DOHH2 (cell line): ENCODE measurements around the gene TTC16.

Experiments
- H3F3A ChIP-seq: fragments of 200-600 bp; sonication (generic), shearing (Covaris generic); 2 replicates; pipeline ENCODE4 v1.6.0; 2016; ENCODE audit warnings: antibody characterized with exemption, mild to moderate bottlenecking; ENCODE audit not compliant: control insufficient read depth, insufficient read depth
- H3K27ac ChIP-seq: fragments of 200-600 bp; sonication (generic); 2 replicates; pipeline ENCODE4 v1.5.1; 2014; ENCODE audit warnings: low read depth, mild to moderate bottlenecking, low read length, moderate library complexity
- H3K27me3 ChIP-seq: fragments of 200-600 bp; sonication (generic); 2 replicates; pipeline ENCODE4 v1.6.1; 2014; ENCODE audit warnings: mild to moderate bottlenecking, low read length, mixed read lengths; ENCODE audit not compliant: control insufficient read depth
- H3K36me3 ChIP-seq: fragments of 200-600 bp; sonication (generic); 2 replicates; pipeline ENCODE4 v1.6.1; 2014; ENCODE audit warnings: mild to moderate bottlenecking, low read length, moderate library complexity, mixed read lengths; ENCODE audit not compliant: control insufficient read depth
- H3K4me1 ChIP-seq: fragments of 200-600 bp; sonication (generic); 2 replicates; pipeline ENCODE4 v1.6.1; 2014; ENCODE audit warnings: mild to moderate bottlenecking, low read length, mixed read lengths; ENCODE audit not compliant: control insufficient read depth
- H3K4me2 ChIP-seq: fragments of 200-600 bp; sonication (generic); 2 replicates; pipeline ENCODE4 v1.6.0; 2014; ENCODE audit warnings: mild to moderate bottlenecking, low read length, moderate library complexity
- H3K4me3 ChIP-seq: fragments of 200-600 bp; sonication (generic); 2 replicates; pipeline ENCODE4 v1.5.1; 2014; ENCODE audit warnings: mild to moderate bottlenecking, low read length, mixed read lengths
- H3K79me2 ChIP-seq: fragments of 200-600 bp; sonication (generic); 2 replicates; pipeline ENCODE4 v1.6.1; 2014; ENCODE audit warnings: mild to moderate bottlenecking, low read length, mixed read lengths; ENCODE audit not compliant: control insufficient read depth
- H3K9me2 ChIP-seq: fragments of 200-600 bp; sonication (generic); replicated peaks from 2 replicates; pipeline ENCODE4 v1.6.1; 2014; ENCODE audit warnings: mild to moderate bottlenecking, low read length, mixed read lengths; ENCODE audit not compliant: control insufficient read depth
- H3K9me3 ChIP-seq: fragments of 200-600 bp; sonication (generic); 2 replicates; pipeline ENCODE4 v1.6.1; 2014; ENCODE audit warnings: antibody characterized with exemption, low read length, mixed read lengths; ENCODE audit not compliant: control insufficient read depth, insufficient read depth
- H4K20me1 ChIP-seq: fragments of 200-600 bp; sonication (generic); 2 replicates; pipeline ENCODE4 v1.6.0; 2014; ENCODE audit warnings: low read depth, mild to moderate bottlenecking, antibody characterized with exemption, low read length, moderate library complexity; ENCODE audit not compliant: control insufficient read depth, insufficient read depth
- EZH2phosphoT487 ChIP-seq: fragments of 200-600 bp; sonication (generic); IDR thresholded peaks from 2 replicates; pipeline ENCODE4 v1.6.1; 2017; ENCODE audit warnings: borderline replicate concordance, mild to moderate bottlenecking, antibody characterized with exemption, low read length, moderate library complexity, mixed read lengths
- TF ChIP-seq, protein P1 (sequence below): fragments of 200-600 bp; sonication (generic); IDR thresholded peaks from one replicate; pipeline ENCODE4 v1.5.1; 2014; ENCODE audit warnings: antibody characterized with exemption, mild to moderate bottlenecking, low read depth, low read length; ENCODE audit not compliant: poor library complexity, severe bottlenecking

The TTC16 gene

DNA sequence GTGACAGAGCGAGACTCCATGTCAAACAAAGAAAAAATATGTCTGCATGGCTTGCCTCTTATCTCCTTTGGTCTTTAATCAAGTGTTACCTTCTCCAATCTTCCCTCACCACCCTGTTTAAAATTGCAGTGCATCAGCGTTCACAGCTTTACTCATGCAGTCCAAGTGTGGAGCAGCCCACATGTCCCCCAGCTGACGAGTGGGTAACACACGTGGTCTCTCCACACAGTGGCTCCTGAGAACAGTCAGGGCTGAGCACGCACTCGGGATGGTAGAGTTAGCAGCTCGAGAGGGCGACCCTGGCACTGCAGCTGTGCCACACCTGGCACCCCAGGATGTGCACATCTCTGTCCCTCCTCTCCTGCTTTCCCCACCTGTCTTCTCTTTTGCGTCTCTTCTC is 35.0 kb upstream of the TTC16 start:
- H3K9me2 ChIP-seq = no peaks in the 10 kb centered on the region
- no peaks in the 10 kb centered on the region for H3K9me3 ChIP-seq
- TF ChIP-seq, protein P1, sequence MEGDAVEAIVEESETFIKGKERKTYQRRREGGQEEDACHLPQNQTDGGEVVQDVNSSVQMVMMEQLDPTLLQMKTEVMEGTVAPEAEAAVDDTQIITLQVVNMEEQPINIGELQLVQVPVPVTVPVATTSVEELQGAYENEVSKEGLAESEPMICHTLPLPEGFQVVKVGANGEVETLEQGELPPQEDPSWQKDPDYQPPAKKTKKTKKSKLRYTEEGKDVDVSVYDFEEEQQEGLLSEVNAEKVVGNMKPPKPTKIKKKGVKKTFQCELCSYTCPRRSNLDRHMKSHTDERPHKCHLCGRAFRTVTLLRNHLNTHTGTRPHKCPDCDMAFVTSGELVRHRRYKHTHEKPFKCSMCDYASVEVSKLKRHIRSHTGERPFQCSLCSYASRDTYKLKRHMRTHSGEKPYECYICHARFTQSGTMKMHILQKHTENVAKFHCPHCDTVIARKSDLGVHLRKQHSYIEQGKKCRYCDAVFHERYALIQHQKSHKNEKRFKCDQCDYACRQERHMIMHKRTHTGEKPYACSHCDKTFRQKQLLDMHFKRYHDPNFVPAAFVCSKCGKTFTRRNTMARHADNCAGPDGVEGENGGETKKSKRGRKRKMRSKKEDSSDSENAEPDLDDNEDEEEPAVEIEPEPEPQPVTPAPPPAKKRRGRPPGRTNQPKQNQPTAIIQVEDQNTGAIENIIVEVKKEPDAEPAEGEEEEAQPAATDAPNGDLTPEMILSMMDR = no peak
- TF ChIP-seq EZH2phosphoT487 = no peak
- H3K27me3 ChIP-seq = no peaks in the 10 kb centered on the region
- no peaks in the 10 kb centered on the region for H3F3A ChIP-seq
- no peaks in the 10 kb centered on the region for H3K79me2 ChIP-seq
- H3K27ac ChIP-seq = no peak overlapping the region
- H3K4me3 ChIP-seq = no peak overlapping the region
- H3K4me2 ChIP-seq = no peak overlapping the region
- no peaks in the 10 kb centered on the region for H3K36me3 ChIP-seq
- H3K4me1 ChIP-seq = no peaks in the 10 kb centered on the region
- no peaks in the 10 kb centered on the region for H4K20me1 ChIP-seq

DNA sequence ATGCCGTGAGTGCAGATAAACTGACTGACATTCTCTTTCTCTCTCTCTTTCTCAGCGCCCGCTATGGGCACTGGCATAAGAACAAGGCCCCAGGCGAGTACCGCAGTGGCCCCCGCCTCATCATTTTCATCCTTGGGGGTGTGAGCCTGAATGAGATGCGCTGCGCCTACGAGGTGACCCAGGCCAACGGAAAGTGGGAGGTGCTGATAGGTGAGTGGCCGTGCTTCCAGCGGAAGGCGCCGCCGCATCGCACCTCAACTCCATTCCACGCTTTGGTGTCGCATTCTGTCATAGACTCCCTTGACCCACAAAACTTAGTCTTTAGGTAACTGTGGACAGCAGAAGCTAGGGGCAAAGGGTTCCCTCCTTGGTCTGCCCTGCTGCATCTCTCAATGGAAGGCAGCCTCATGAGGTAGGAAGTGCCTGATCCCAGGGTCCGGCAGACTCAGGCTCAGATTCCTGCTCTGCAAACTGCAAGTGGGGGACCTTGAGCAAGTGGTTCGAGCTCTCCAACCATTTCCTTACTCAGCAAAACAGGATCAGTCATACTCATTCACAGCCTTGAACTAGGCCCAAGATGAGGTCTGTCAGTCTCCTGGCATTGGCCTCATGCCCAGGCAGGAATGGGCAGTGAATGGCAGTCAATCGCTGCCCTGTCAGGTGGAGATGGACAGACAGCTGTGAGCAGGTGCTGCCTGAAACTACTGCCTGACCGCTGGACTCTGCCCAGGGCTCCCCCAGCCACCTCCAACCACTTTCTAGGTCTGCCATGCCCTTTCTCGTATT is 33.3 kb upstream of the TTC16 start:
- Histone ChIP-seq H3K9me3 (no peaks in the 10 kb centered on the region), H3K4me1 (no peaks in the 10 kb centered on the region), H3K27ac (no peak overlapping the region), H3K4me2 (no peak overlapping the region), H4K20me1 (no peaks in the 10 kb centered on the region), H3F3A (no peaks in the 10 kb centered on the region), H3K36me3 (no peaks in the 10 kb centered on the region), H3K79me2 (no peaks in the 10 kb centered on the region), H3K4me3 (no peak overlapping the region), H3K27me3 (no peaks in the 10 kb centered on the region), H3K9me2 (no peaks in the 10 kb centered on the region)
- no peak for TF ChIP-seq EZH2phosphoT487
- TF ChIP-seq, protein P1 = no peak

DNA sequence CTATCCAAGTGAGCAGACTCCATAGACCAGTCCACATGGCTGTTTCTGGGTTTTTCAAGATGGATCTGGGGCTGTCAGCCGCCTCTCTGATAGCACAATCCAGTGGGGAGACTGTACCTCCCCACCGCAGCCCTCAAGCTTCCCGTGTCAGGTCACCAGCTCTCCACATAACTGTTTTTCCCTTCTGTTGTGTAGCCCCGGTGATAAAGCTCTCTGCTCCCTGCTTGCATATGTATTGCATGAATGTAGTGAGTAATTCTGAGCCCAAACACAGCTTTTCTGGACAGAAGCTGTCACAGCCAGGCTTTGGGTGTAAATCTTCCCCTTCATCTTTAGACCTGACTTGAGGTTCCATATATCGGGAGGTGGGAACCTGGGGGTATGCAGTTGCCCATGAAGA is 32.2 kb upstream of the TTC16 start:
- H3K36me3 ChIP-seq = no peaks in the 10 kb centered on the region

More for the DNA sequence above, 32.2 kb upstream of the TTC16 start:
- Histone ChIP-seq H3K9me3 (no peaks in the 10 kb centered on the region), H3K4me2 (no peak overlapping the region), H3K9me2 (no peaks in the 10 kb centered on the region), H3K79me2 (no peaks in the 10 kb centered on the region), H3K27ac (no peak overlapping the region), H3K4me1 (no peaks in the 10 kb centered on the region), H3F3A (no peaks in the 10 kb centered on the region), H3K27me3 (no peaks in the 10 kb centered on the region), H4K20me1 (no peaks in the 10 kb centered on the region), H3K4me3 (no peak overlapping the region)
- TF ChIP-seq EZH2phosphoT487 = no peak
- TF ChIP-seq, protein P1 = no peak
